Heart left ventricle (tissue), 13 donors: ENCODE measurements around the gene ABHD14A.

Source experiments
- CTCF ChIP-seq, 12 donors: fragments of 200-600 bp; sonication (generic) in 4 of 12; IDR thresholded peaks; one replicate each; pipeline versions ENCODE4 v1.5.0 to v1.8.0; 2018 to 2022; ENCODE audit warnings: antibody characterized with exemption in 12 of 12, mild to moderate bottlenecking in 5 of 12
- POLR2A ChIP-seq, 2 donors: fragments of 450-650 bp; IDR thresholded peaks; one replicate each; pipeline ENCODE4 v1.6.1; 2017; ENCODE audit warnings: antibody characterized with exemption in 2 of 2, mild to moderate bottlenecking in 2 of 2, moderate library complexity in 2 of 2
- donor health status: ischemic (EF 13 %, LVEDD 7.1; RV severe dilation, severe dysfunction).
- donor health status: DM: no; HTN: yes; CAD: no.
- donor health status: DM: no; HTN: no; CAD: no.
- donor health status: ischemic (EF 25% LVEDD 6.9; RV normal size, moderate dysfunction).
- donor health status: ischemic (EF 25% LVEDD 5.7; RV mildly dilated, moderate dysfunction).
- donor health status: ischemic (EF 35%, LVEDD 5.7; RV mildly dilated, moderate dysfunction).
- donor health status: nonischemic (EF 11% LVEDD 7.7; RV severe dilation, severe dysfunction).
- donor health status: DM: yes; HTN: yes; CAD: no.
- donor health status: PGD.
- donor health status: ischemic (EF 29% LVEDD 5.4; RV normal size, mild dysfunction).
- donor health status: nonischemic (EF 23%, LVEDD 6.1; RV moderate dilation, normal function).

- TF ChIP-seq CTCF (IDR thresholded peaks at IDR 0.05) = no peak
- peak in 1 of 2 donors; percentile 41 for TF ChIP-seq POLR2A (IDR thresholded peaks at IDR 0.05)
These were observed 32.0 kb upstream of the ABHD14A start for GRCh38 chr3:51942603-51943450.
